ENCODE results near the gene FYN.
"Not testable (repeated sequence)": the region's sequence is repeated elsewhere in the genome, so short reads cannot be mapped to it uniquely, and the experiment has no call there.

FYN gene

DNA sequence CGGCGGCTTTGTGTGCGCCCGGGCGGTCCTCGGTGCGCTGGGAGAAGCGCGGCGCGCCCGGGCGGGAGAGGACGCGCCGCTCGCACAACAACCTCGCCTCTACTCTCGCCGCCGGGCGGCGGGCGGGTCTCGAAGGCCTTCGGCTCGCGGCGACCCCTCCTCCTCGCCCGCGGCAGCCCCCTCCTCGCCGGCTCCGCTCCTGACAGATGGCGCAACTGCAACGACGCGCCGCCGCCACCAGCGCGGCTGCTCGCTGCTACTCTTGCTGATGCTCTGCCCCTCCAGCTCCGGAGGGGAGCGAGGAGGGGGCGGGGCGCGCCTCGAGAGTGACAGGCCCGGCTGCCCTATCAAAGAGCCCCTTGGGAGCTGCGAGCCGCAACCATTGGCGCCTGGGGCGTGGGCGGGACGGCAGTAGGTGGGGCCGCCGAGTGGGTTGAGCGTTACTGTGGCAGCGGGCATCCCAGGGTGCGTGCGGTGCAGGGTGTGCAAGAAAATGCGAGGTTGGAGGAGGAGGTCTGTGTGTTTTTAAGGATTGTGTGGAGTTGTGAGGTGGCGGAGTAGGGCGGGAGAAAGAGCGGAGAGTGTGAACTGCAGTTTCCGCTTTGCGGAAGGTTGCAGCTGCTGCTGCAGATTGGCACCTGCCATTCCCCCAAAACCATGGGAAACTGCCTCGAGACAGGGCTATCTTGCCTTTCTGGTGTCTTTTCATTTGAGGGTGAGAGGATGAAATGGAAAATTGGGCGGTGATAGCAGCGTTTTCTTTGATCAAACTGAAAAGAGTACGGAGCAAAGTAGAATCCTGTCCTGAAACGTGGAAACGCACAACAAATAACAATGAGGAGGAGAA lies at the start of gene FYN:
Gene FYN (minus strand): TSS at position 275 of the 847 bp plus-strand sequence. CDS start 153,401 bp downstream, outside the sequence.
- peak; percentile 99 for DNase-seq

DNA sequence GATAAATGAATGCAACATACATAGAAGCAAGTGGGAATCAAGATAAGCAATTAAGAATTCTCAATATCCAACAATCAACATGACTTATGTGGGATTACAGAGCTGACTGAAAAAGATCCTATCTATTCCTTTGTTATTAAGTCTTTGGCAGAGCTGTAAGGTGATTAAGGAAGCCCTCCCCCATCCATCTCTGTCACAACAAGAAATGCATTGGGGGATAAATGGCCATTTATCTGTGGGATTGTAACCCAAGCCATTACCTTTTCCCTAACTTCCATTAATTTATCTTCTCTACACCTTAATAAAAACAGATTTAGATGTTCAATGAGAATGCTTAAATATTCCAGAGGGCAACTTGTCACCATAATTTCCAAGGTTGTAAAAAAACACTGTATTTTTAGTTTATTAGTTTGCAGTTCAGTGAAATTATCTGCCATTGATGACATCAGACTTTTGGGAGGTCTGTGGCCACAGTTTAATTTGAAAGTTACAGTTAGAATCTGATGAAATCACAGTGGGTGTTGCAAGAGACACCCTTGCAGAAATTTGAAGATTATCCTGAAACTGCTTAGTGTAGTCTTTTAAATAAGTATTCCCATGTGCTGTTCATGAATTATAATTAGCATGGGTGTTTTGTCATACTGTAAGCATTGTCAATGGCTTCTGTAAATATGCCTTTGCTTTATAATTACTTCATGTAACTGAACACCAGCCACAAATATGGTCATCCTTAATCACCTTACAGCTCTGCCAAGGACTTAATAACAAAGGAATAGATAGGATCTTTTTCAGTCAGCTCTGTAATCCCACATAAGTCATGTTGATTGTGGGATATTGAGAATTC lies 49.4 kb upstream of the FYN start:
- DNase-seq = peak; percentile 79

- no peak for DNase-seq
Observed at GRCh38 chr6:111921103-111921502, 47.9 kb upstream of the FYN start.

GRCh38 chr6:111920578-111920977 lies 47.3 kb upstream of the FYN start:
- no peak for DNase-seq

DNA sequence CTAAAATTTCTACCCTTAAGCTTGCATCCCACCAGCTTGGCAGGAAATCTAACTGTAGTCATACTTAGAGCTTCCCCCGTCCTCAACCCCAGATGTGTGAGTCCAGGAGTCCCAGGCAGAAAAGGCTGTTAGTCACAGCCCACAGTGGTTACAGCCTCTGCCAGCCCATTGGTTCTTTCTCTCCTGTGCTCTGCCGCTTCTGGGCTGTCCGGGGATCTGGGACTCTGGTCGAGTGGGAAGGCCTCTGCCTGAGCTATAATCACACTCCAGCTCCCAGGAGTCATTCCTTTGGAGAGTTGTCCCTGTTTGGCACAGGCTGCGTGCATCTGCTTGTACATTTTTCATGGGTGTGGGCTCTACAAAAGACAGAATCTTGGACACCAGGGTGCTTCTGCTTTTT lies 45.6 kb upstream of the FYN start:
- no peak for DNase-seq

DNA sequence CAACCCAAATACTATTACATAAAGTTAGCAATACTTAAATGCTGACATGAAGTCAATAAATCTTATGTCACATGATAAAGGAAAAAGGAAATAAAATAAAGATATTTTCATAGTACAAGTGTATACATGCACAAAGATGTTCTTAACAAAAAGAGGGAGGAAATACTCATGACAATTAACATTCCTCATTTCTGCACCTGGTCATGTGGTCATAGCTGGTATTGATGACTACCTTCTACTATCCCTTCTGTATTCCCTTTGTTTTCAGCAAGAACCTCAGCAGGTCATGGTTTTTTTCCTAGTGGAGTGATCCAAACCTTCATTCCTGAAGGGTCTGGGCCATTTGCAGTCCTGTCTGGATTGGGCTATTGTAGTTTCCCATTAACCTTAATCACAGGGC lies 43.5 kb upstream of the FYN start:
- DNase-seq = no peak

GRCh38 chr6:111914617-111915016 lies 41.4 kb upstream of the FYN start:
- DNase-seq = no peak

DNA sequence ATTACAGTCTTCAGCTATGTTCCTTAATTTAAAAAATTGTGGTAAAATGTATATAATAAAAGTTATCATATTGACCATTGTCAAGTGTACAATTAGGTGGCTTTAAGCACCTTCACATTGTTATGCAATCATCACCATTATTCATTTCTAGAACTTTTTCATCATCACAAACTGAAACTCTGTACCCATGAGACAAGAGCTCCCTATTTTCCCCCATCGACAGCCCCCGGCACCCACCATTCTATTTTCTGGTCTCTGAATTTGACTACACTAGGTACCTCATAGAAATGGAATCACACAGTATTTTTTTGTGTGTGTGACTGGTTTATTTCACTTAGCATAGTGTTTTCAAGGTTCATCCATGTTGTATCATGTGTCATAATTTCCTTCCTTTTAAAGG lies 39.7 kb upstream of the FYN start:
- no peak for DNase-seq

- DNase-seq = no peak
Observed at GRCh38 chr6:111911428-111911827, 38.2 kb upstream of the FYN start.

- no peak for DNase-seq
Observed at GRCh38 chr6:111909238-111909637, 36.0 kb upstream of the FYN start.

- DNase-seq = not testable (repeated sequence)
Observed at GRCh38 chr6:111908365-111908764, 35.1 kb upstream of the FYN start.

DNA sequence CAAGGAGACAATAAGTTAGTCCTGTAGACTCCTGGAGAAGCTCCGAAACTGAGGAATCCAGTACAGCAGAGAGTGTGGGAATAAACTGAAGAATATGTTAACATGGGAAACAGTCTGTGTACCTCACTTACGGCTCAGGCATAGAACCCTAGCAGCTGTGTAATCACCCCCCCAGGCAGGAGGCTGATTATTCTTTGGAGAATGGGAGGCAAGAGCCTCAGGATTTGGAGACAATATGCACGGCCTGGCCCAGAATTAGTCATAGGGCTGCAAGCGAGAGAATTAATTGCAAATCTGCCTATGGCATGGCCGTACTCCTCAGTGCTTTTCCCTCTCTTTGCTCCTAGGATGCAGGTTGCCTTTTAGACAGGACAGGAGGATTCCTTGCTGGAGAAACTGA lies 27.5 kb upstream of the FYN start:
- DNase-seq = no peak

- DNase-seq = no peak
Observed at GRCh38 chr6:111899531-111899930, 26.3 kb upstream of the FYN start.

GRCh38 chr6:111898452-111898851 lies 25.2 kb upstream of the FYN start:
- DNase-seq = no peak

- no peak for DNase-seq
Observed at GRCh38 chr6:111894951-111895350, 21.7 kb upstream of the FYN start.

- DNase-seq = no peak
Observed at GRCh38 chr6:111894272-111894671, 21.0 kb upstream of the FYN start.

- DNase-seq = no peak
Observed at GRCh38 chr6:111892431-111892830, 19.2 kb upstream of the FYN start.

GRCh38 chr6:111890988-111891387 lies 17.7 kb upstream of the FYN start:
- no peak for DNase-seq

- DNase-seq = no peak
Observed at GRCh38 chr6:111888928-111889695, 15.9 kb upstream of the FYN start.

GRCh38 chr6:111886793-111887192 lies 13.5 kb upstream of the FYN start:
- not testable (repeated sequence) for DNase-seq

DNA sequence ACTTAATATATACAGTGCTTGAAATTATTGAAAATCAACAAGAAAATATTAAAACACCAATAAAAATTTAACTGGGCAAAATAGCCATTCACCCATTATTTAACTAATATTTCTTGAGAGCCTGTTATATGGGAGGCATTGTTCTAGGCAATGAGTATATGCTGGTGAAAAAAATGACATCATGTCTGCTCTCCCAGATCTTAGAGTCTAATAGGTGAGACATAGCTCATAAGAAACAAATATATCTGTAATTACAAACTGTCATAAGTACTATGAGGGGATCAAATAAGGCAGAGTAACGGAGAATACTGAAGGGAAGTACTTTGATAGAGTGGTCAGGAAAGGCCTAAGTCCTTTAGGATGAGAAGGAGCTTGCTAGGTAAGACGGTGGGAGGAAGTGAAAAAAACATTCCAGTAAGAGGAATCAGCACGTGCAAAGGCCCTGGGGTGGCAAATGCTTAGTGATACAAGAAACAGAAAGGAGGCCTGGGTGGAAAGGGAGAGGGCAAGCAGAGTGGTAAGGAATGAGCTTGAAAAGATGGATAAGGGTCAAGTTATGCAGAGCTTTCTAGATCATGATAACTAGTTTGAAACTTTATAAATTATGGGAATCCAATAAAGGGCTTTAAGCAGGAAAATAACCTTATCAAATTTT lies 12.2 kb upstream of the FYN start:
- no peak for DNase-seq

DNA sequence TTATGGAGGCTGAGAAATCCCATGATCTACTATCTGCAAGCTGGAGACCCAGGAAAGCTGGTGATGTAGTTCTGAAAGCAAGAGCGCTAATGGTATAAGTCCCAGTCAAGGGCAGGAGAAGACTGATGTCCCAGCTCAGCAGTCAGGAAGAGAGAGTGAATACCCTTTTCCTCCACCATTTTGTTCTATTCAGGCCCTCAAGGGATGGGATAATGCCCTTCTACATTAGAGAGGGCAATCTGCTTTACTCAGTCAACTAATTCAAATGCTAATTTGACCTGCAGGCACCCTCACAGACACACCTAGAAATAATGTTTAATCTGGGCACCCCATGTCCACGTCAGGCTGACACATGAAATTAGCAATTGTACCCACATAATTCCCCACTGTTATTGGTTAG lies 10.8 kb upstream of the FYN start:
- no peak for DNase-seq

Measured in NCI-H1105 (cell line).